HG03342 (cell line): ENCODE data around the gene PTPRN2.
"Not testable (repeated sequence)": the region's sequence is repeated elsewhere in the genome, so short reads cannot be mapped to it uniquely, and the experiment has no call there.

ENCODE experiments used
- ATAC-seq: cut with Tn5 transposase; IDR thresholded peaks from one replicate; pipeline ENCODE4 v1.9.1; 2021; ENCODE audit warnings: mild to moderate bottlenecking, moderate library complexity; ENCODE audit not compliant: unreplicated experiment

Gene PTPRN2

DNA sequence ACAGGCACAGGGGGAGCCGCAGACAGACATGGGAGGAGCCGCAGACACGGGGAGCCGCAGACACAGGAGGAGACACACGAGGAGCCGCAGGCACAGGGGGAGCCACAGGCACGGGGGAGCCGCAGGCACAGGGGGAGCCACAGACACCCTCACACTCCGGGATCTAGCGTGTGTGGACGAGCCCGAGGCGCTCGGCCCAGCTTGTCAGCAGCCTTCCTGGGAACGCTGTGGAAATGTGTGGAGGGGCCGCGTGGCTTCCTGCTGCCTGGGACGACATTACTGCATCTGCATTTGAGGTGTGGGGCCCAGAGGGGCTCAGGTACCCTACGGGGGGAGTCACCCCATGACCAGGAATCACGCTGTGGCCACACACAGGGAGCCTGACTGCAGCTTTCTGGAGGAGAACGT lies 313.2 kb downstream of the PTPRN2 start:
- no peak for ATAC-seq

DNA sequence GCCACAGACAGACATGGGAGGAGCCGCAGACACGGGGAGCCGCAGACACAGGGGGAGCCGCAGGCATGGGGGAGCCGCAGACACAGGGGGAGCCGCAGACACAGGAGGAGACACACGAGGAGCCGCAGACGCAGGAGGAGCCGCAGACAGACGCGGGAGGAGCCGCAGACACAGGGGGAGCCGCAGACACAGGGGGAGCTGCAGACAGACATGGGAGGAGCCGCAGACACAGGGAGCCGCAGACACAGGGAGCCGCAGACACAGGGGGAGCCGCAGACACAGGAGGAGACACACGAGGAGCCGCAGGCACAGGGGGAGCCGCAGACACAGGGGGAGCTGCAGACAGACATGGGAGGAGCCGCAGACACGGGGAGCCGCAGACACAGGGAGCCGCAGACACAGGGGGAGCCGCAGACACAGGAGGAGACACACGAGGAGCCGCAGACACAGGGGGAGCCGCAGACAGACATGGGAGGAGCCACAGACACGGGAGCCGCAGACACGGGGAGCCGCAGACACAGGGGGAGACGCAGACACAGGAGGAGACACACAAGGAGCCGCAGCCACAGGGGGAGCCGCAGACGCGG lies 313.8 kb downstream of the PTPRN2 start:
- not testable (repeated sequence) for ATAC-seq

DNA sequence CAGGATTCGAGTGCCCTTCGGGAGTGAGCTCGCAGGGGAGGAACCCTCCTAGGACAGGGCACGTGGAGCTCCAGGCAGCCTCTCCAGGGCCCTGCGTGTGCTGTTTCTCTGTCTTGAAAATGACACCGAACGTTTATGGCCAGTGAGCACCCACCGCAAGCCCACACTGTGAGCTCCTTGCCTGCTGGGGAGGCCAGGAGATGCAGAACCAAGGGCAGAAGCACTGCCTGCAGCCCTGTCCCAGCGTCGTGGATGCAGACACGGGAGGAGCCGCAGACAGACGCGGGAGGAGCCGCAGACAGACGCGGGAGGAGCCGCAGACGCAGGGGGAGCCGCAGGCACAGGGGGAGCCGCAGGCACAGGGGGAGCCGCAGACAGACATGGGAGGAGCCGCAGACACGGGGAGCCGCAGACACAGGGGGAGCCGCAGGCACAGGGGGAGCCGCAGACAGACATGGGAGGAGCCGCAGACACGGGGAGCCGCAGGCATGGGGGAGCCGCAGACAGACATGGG lies 314.4 kb downstream of the PTPRN2 start:
- ATAC-seq, result no peak

DNA sequence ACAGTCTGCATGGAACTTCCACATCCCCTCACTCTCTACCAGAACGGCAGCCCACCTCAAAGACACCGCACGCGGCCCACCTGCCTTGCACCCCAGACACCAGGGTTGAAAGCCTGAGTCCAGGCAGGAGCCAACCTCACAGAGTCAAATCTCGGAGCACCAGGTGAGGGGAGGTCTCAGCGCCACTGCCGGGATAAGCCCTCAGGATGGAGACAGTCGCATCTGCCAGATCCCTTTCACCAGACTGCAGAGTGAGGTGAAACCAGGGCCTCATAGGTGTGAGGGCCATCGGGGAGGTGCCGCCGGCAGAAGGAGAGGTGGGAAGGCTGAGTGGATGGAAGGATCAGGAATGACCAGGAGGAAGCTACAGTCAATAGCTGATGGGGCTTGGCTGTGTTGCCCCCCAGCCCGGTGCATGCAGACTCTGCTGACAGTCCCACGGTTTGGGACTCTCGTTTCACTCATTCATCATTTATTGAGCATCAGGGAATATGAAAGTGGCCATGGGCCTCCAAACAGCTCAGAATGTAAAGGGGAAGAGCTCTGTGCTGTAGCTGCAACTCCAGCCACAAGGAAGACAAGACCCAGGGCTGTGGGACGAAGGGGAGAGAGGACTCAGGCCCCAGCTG lies 315.0 kb downstream of the PTPRN2 start:
- ATAC-seq, result no peak

DNA sequence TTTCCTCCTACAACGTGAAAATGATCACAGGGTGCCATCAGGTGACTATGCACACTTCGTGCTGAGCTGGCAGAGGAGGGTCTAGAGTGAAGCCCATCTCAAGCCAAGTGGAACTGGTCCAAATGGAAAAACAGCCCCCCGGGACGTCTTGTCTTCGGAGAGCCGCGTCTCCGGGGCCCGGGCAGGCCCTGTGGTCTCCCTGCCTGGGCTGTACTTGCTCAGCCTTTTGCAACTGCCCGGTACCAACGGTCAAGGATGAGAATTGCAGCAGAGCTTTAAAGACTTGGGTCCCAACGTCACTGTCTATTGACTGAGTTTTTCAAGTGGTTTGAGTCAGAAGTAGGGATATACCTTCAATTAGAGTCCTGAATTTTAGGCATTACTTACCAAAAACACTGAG lies 315.5 kb downstream of the PTPRN2 start:
- no peak for ATAC-seq

DNA sequence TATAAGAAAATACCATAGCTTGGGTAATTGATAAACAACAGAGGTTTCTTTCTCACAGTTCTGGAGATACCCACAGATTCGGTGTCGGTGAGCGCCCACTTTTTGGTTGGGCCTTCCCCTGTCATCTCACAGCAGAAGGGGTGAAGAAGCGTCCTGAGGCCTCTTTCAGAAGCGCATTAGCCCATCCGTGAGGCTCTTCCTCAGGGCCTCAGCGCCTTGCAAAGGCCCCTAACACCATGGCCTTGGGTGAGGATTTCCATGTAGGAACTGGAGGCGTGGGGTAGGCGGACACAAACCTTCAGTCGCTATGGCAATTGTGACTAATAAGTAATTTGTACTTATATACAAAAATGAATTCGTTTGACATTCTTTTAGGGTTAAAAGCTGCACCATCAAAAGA lies 316.0 kb downstream of the PTPRN2 start:
- ATAC-seq, result no peak

DNA sequence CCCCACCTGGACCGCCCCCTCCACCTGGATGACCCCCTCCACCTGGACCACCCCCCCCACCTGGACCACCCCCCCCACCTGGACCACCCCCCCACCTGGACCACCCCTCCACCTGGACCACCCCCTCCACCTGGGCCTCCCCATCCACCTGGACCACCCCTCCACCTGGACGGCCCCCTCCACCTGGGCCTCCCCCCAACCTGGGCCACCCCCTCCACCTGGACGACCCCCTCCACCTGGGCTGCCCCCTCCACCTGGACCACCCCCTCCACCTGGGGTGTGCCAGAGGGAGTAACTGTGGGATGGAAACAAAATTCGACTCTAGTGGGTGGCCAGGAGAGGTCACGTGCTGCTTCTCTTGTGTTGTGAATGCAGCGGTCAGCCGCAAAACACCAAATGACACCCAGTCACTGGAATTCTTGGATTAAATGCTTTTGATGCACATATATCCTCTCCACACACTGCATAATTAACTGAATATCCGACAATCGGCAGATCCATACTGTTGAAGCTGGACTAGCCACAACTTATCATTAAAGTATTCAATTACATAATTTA lies 316.7 kb downstream of the PTPRN2 start:
- ATAC-seq, result no peak

DNA sequence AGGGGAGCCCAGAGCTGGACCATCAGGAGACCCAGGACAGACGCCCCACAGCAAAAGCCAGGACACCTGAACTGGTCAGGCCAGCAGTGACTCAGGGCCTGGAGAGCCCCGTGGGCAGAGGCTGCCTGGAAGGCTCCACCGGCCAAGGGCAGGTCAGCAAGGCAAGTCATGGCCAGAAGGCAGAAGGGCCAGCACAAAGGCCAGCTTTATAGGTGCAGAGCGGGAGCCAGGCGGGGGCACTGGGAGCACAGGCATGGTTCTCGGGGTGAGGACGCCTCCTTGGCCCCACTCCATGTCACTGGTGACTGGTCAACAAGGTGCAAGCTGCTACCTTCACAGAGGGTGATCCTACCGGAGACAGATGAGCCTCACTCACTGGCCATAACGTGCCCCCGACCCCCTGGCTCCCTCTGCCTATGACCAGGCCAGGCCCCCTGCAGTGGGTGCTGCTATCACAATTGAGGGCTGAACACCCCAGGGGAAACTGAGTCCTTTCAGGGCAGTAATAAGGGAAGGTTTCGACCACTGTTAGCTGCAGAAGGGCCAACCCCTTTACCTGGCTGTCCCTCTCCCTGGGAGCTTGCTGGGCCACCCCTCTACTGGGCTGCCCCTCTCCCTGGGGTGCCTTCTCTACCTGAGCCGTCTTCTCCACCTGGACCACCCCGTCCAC lies 317.4 kb downstream of the PTPRN2 start:
- ATAC-seq, result no peak

DNA sequence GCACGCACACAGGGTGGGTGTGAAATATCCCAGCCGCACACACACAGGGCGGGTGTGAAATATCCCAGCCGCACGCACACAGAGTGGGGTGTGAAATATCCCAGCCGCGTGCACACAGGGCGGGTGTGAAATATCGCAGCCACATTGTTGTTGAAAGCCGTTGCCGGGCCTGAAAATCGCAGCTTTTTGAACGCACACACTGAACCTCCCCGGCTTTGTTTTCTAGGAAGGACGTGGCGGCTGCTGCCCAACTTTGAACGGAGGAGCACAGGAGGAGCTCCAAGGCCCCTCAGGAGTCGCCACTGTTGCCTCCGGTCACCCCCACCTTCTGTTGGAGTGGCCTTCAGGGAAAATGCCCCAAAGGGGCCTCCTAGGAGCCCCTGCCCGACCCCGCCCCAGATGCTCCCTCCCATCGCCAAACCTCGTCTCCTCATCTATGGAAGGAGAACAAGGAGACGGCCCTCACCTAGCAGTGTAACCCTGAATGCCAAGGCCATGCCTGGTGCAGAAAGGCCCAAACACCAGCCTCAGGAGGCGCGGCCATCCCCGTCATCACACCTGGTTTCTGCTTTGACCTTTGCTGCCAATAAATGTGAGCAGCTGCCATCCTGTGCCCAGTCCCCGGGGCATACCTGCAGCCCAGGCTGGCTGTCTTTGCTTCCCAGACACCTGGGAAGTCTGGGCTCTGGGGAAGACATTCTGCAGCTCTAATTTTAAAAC lies 318.6 kb downstream of the PTPRN2 start:
- ATAC-seq, result no peak

DNA sequence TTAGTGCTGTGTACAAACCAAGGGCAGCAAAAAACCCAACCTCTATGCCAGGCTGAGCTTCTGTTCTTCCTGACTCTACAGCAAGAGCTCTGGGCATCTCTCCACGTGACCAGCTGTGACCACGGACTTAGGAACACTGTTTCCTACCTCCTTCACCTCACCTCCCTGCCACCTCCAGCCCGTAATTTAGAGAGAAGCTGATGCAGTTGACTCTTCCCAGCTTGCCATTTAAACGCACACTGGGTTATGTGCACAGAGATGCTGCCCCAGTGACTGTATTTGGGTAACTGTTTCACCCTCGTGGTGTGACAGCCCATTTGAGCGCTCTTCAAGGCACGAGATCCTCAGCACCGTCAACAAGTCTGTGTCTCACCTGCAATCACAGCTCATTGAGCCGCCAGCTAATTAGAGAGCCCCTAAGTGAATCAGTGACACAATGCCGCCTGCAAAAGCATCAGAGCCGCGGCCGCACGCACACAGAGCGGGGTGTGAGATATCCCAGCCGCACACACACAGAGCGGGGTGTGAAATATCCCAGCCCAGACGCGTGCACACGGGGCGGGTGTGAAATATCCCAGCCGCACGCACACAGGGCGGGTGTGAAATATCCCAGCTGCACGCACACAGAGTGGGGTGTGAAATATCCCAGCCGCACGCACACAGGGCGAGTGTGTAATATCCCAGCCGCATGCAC lies 319.7 kb downstream of the PTPRN2 start:
- no peak for ATAC-seq

DNA sequence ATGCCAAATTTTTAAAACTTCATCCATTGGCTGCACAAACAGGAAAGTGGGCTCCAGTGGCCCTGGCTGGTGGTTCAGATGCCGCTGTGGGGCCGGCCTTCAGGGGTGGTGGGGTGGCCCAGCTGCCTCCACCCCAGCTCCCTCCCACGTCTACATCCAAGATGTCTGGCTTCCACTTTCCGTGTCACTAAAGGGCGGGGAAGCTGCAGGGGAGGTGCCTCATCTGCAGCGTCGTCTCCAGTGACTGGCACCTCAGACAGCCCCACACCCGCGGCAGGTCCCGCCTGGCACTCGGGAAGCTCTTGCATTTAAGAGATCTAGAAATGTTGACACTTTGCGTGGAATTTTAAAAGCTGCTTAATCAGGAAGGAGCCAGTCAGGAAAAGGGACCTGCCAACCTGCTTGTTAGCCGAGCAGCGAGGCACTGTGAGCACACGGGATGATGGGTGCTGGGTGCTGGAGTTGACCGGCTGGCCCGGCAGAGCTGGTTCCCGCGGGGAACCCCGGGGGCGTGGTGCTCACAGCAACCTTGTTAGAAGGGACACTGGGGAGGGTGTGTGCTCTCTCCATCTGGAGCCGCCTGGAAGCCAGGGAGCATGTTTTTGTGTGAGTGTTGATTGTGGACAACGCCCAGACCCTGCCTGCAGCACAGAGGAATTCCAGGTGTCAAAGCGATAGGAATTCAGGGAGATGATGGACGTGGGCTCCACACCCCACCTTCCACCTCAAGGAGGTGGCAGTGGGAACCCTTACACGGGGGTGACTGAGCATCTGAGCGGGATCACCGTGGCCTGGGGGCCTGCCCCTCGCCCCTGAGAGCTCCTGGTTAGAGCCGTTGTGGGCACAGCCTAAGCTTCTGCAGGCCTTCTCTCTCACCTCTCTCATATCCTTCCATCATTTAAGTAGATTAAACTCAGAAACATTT lies 320.5 kb downstream of the PTPRN2 start:
- no peak for ATAC-seq

DNA sequence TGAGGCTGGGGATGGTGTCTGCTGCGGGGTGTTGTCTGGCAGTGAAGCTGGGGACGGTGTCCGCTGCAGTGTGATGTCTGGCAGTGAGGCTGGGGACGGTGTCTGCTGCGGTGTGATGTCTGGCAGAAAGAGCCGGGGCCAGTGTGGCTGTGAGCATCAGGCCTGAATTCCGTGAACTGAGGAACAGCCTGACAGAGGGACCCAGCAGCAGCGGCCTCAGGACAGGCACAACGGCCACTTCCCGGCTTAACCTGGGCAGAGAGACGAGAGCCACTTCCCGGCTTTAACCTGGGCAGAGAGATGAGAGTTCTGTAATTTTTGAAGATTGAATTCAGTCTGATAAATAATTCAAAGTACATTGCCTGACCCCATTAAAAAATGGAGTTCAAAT lies 321.2 kb downstream of the PTPRN2 start:
- ATAC-seq, result no peak

DNA sequence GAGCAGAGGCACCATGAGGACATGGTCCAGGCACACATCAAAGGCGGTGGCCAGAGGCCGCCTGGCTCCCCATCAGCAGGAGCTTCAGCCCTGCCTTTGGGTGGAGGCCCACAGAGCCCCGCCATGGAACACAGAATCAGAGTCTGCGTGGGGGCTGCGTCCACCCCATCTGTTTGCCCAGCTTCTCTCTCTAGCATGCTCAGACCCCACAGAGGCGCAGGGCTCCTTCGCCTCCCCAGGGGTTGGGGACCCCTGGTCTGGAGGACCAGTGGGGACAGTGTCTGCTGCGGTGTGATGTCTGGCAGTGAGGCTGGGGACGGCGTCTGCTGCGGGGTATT lies 321.9 kb downstream of the PTPRN2 start:
- ATAC-seq, result no peak

DNA sequence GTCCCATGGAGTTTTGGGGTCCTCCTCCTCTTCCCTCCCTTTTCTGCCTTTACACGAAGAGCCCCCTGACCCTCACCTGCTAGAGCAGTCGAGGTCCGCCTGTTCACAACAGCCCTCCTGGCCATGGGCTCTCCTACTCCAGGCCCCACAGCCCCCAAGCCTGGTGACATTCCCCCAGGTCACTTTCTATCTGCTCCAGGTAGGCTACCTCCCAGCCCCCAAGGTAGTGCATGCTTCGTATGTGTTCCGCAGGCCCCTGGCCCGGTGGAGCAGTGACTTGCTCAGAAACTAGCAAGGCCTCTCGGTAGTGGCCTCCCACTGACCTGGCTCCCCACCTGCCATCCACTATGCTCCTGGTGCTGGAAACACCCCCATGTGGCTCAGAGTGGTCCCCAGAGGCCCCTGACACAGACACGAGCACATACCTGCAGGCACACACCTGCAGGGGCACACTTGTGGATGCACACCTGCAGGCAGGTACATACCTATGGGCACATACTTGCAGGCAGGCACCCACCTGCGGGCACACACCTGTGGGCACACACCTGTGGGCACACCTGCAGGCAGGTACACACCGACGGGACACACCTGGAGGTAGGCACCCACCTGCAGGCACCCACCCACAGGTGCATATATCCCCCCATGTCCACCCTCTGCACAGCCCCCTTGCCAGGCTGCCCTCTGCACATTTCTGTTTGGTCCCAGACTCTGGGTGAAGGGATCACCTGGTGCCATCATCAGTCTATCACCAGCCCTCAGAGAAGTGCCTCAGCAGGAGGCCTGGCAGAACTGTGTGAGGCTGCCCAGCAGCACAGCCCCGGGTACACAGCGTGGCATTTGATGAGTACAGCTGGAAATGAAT lies 322.5 kb downstream of the PTPRN2 start:
- ATAC-seq, result no peak

DNA sequence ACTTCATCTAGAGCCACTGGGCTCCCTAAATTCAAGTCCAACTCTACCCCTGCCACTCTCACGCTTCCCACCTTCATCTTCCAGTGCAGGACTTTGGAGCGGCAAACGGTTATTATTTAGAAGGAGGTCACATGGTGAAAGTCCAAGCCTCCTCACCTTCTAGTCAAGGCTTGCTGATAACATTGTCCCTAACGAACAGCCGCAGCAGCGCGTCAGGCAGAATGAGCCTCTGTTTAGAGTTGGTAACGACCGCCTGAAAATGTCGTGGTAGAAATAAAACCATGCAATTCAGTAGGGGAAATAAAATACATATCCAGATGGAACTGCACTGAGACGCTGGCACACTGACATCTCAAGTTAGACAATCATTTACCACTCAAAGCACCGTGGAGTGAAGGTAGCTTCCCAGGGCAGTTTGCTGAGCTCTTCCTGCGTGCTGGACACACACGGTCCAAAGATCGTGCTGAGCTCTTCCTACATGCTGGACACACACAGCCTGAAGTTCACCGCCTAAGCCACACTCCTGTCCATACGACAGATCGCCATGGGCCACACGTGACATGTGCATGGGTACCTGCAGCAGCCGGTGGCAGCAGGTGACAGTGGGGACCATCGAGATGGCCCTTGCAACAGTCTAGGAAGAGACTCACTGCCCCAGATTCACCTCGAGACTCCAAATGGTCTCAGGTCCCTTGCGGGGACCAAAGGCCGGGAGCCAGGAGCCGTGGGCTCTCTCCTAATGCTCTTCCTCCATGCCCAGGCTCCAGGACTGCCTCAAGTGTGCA lies 323.5 kb downstream of the PTPRN2 start:
- no peak for ATAC-seq

DNA sequence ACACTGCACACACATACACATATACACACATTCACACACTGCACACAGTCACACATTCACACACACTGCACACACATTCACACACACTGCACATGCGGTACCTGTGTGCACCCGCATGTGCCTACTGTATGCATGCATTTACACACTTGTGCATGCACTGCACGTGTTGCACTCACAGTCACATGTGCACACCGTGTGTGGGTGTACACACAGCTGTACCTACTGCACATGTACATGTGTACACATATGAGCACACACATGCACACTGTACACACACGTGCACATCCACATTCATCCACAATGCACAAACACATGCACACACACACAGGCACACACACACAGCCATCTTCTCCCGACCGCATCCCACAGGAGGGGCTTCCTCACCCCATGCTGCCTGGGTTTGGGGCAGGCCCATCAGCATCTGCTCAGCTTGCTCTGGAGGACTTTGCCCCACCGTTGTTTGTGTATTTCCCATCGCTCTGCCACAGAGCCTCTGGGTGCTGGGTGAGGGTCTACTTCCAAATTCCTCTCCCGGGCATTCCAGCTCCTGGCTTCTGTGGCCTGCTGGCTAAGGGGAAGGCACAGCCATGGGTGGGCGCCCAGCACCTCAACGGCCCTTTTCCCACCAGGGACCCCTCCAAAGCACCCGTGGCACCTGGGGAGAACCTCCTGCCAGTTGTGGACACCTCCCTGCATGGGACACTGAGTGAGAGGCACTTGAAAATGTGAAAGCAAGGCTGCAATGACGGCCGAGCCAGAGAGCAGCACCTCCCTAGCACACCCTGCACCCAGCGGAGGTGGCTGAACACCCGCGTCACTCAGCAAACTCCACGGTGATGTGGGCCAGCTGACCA lies 324.3 kb downstream of the PTPRN2 start:
- no peak for ATAC-seq
